HEK293T (cell line): ENCODE data around the gene SNAPC4.

ENCODE experiments used
- ARNT ChIP-seq: fragments of 450-650 bp; IDR thresholded peaks from 2 replicates; pipeline ENCODE4 v1.6.1; 2017; ENCODE audit warnings: mild to moderate bottlenecking
- CTBP1 ChIP-seq: fragments of 450-650 bp; IDR thresholded peaks from 2 replicates; pipeline ENCODE4 v1.6.1; 2016; ENCODE audit warnings: borderline replicate concordance
- ELF4 ChIP-seq: fragments of 450-650 bp; IDR thresholded peaks from 2 replicates; pipeline ENCODE4 v1.6.1; 2017; ENCODE audit warnings: antibody characterized with exemption
- FOXA1 ChIP-seq: fragments of 450-650 bp; IDR thresholded peaks from 2 replicates; pipeline ENCODE4 v1.6.1; 2016; ENCODE audit warnings: mild to moderate bottlenecking
- FOXM1 ChIP-seq: fragments of 450-650 bp; IDR thresholded peaks from 2 replicates; pipeline ENCODE4 v1.6.1; 2017; ENCODE audit warnings: mild to moderate bottlenecking, borderline replicate concordance
- L3MBTL2 ChIP-seq: fragments of 450-650 bp; conservative IDR thresholded peaks from 2 replicates; pipeline ENCODE4 v1.6.1; 2016; ENCODE audit warnings: mild to moderate bottlenecking
- PKNOX1 ChIP-seq: fragments of 450-650 bp; IDR thresholded peaks from 2 replicates; pipeline ENCODE4 v1.6.1; 2016
- SP1 ChIP-seq: fragments of 450-650 bp; IDR thresholded peaks from 2 replicates; pipeline ENCODE4 v1.6.1; 2017
- SUZ12 ChIP-seq: fragments of 450-650 bp; IDR thresholded peaks from 2 replicates; pipeline ENCODE4 v1.6.1; 2016; ENCODE audit warnings: mild to moderate bottlenecking

GRCh38 chr9:136448655-136449054 lies 48.7 kb upstream of the SNAPC4 start:
- TF ChIP-seq CTBP1 (no peak), ARNT (no peak), FOXA1 (no peak), FOXM1 (no peak), ELF4 (no peak), SP1 (no peak), SUZ12 (no peak), L3MBTL2 (no peak), PKNOX1 (no peak)
